NT2/D1 (cell line): ENCODE data around the gene PIGU.

Experiments
- DNase-seq: peaks from one replicate; pipeline ENCODE4 v3.0.0-alpha.2; 2011; ENCODE audit warnings: low read depth, low spot score
- H3K27me3 ChIP-seq: 2 replicates; pipeline ENCODE4 v1.6.0; 2011; ENCODE audit warnings: mild to moderate bottlenecking; ENCODE audit not compliant: insufficient read length, insufficient read depth
- H3K36me3 ChIP-seq: 2 replicates; pipeline ENCODE4 v1.6.1; 2011; ENCODE audit warnings: mild to moderate bottlenecking, low read length, mixed read lengths; ENCODE audit not compliant: insufficient read depth, insufficient read length
- H3K4me1 ChIP-seq: 2 replicates; pipeline ENCODE4 v1.5.1; 2011; ENCODE audit not compliant: insufficient read depth, insufficient read length
- H3K4me3 ChIP-seq: 2 replicates; pipeline ENCODE4 v1.5.1; 2011; ENCODE audit warnings: low read depth; ENCODE audit not compliant: insufficient read length
- H3K9ac ChIP-seq: 2 replicates; pipeline ENCODE4 v1.6.0; 2011; ENCODE audit warnings: low read depth; ENCODE audit not compliant: insufficient read length
- H3K9me3 ChIP-seq: 2 replicates; pipeline ENCODE4 v1.5.1; 2011; ENCODE audit warnings: mild to moderate bottlenecking, low read length; ENCODE audit not compliant: insufficient read depth
- SUZ12 ChIP-seq: IDR thresholded peaks from 2 replicates; pipeline ENCODE4 v1.6.1; 2011; ENCODE audit not compliant: insufficient read length, insufficient read depth; ENCODE audit errors: extremely low read depth
- YY1 ChIP-seq: IDR thresholded peaks from 2 replicates; pipeline ENCODE4 v1.6.1; 2011; ENCODE audit not compliant: insufficient read length, insufficient read depth
- ZNF274 ChIP-seq: IDR thresholded peaks from 2 replicates; pipeline ENCODE4 v1.6.1; 2011; ENCODE audit warnings: mild to moderate bottlenecking, low read depth, low read length

PIGU gene

DNA sequence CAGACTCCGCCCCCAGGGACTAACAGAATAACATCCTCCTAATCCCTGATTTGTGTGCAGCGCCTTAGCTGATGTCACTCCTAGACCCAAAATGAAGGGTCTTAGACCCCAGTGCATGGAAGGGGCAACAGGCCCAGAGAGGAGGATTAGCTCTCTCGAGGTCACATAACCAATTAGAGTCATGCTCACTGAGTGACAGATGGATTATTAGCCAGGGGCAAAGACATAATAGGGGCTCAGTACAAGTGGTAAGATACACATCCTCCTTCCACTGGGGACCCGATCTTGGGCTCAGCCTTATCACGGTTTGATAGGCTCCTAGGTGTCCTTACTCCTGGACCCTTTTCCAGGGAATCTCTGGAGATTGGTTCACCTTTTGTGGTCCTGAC lies 28.1 kb upstream of the PIGU start:
- Histone ChIP-seq H3K9me3 (no peaks in the 10 kb centered on the region), H3K27me3 (peaks cover 17% of the 10 kb centered on the region), H3K4me1 (peaks cover 6% of the 10 kb centered on the region), H3K9ac (peak overlapping the region; percentile 72), H3K36me3 (no peaks in the 10 kb centered on the region), H3K4me3 (peak overlapping the region; percentile 76)
- no peak for TF ChIP-seq ZNF274
- no peak for TF ChIP-seq YY1
- TF ChIP-seq SUZ12: no peak
- DNase-seq: no peak

DNA sequence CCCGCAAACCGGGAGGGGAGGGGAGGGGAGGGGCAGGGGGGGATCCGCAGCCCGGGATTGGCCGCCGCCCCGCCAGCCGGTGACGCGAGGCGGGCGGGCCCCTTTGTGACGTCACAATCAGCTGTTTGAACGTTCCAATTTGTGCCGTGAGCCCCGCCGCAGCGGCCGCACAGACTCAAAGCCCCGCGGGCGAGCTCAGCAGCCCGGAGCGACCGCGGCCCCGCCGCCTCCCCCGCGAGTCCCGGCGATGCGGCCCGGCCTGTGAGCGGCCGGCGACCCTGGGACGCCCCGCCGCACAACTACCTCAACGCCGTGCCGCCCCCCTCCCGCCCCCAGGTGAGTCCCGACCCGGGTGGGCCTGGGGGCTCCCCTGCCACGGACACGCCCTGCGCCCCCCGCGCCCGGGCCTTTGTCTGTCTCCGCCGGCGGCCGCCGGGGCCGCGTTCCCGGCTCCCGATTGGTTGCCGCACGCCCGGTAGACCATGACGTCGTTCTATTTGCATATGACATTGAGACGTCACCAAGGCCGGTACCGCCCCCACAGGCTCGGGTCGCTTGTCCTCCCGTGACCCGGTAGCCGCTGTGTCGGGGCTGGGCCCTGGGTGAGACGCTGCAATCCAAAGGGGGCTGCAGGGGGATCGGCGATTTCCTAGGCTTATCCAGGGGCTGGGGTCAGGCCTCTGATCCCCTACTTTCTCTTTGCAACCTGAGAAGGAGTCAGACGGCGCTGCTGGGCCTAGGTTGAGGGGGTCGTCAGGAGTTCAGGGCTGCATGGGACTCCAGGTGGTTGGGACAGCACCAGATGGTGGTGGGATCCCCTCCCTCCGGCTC lies 27.5 kb upstream of the PIGU start, which contains the start of gene TP53INP2:
TSS of gene TP53INP2 (plus strand) at position 168 of the 831 bp plus-strand sequence. CDS start 4,396 bp downstream, outside the sequence.
- Histone ChIP-seq H3K27me3 (peaks cover 16% of the 10 kb centered on the region), H3K9ac (peak within 1 kb of the TSS; percentile 88), H3K4me1 (peaks cover 6% of the 10 kb centered on the region), H3K4me3 (peak within 1 kb of the TSS; percentile 76), H3K36me3 (no peaks in the 10 kb centered on the region), H3K9me3 (no peaks in the 10 kb centered on the region)
- no peak for TF ChIP-seq ZNF274
- no peak for TF ChIP-seq SUZ12
- TF ChIP-seq YY1: no peak
- peak; percentile 74 for DNase-seq

DNA sequence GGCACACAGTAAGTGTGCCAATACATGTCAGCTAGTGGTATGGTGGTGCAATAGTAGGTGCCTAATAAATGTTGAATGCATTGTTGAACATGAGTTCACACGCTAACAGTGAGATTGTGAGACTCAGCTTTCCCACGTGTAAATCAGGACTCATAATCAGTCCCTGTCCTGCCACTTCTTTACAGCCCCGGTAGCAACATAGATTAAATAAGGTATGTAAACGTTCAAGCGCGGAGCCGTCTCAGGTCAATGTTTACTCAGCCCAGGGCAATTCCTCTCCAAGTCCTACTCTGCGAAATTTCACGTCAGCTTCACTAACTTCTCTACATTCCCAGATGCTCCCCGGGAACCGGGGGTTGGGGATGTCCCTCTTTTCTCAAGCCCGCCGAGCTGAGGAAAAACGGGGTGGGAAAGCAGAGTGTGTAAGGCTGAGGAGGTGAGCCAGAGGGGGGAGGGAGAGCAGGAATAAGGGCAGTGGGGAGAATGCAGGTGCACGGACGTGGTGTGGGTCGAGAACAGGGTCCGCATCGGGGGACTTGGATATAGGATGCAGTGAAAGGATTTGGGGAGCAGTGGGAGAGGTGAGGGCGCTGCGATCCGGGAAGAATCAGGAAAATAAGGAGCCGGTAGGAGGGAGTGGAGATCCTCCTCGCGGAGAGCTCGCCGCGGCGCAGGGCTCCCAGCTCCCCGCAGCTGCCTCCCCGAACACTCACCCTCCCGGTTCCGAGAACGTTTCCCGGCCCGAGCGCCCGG lies 26.7 kb upstream of the PIGU start:
- H3K9me3 ChIP-seq: no peaks in the 10 kb centered on the region
- H3K4me3 ChIP-seq: peak overlapping the region; percentile 76
- peaks cover 6% of the 10 kb centered on the region for H3K4me1 ChIP-seq
- peaks cover 16% of the 10 kb centered on the region for H3K27me3 ChIP-seq
- H3K9ac ChIP-seq: peak overlapping the region; percentile 88
- no peaks in the 10 kb centered on the region for H3K36me3 ChIP-seq
- no peak for TF ChIP-seq ZNF274
- no peak for DNase-seq

DNA sequence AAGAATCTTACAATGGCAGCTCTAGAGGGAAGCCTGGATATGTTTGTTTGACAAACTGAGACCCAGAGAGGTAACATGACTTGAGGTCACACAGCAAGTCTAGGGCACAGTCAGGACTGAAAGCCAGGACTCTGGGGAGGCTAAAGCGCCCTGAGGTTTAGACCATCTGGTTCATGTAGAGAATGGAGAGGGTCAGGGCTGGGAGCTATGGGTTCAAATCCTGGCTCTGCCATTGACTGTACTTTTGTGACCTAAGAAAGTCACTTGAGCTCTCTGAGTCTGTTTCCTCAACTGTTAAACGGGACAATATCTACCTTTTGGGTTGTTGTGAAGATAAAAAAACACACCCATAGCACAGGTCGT lies 26.1 kb upstream of the PIGU start:
- no peak overlapping the region for H3K9ac ChIP-seq
- DNase-seq: no peak
- no peaks in the 10 kb centered on the region for H3K36me3 ChIP-seq
- TF ChIP-seq ZNF274 (no peak), SUZ12 (no peak), YY1 (no peak)
- peaks cover 16% of the 10 kb centered on the region for H3K27me3 ChIP-seq
- no peaks in the 10 kb centered on the region for H3K9me3 ChIP-seq
- peaks cover 6% of the 10 kb centered on the region for H3K4me1 ChIP-seq
- peak overlapping the region; percentile 76 for H3K4me3 ChIP-seq

DNA sequence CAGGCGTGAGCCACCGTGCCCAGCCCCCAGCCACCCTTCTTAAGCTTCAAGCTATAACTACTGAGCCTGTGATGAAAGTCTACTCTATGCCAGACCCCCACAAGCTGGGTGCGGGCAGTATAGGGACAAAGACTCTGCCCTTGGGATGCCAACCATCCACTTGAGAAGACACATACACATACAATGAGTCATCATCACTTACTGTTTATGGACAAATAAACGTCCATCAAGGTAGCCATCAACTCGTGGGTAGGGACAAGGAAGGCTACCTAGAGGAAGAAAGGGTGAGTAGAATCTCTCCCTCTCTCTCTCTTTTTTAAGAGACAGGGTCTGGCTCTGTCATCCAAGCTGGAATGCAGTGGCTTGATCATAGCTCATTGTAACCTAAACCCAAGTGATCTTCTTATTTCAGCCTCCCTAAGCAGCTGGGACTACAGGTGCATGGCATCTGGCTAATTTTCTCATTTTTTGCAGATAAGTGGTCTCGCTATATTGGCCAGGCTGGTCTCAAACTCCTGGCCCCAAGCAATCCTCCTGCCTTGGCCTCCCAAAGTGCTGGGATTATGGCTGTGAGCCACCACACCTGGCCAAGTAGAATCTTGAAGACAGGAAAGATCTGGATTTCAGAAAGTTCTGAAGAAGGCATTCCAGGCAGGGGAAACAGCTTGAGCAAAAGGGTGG lies 24.7 kb upstream of the PIGU start:
- TF ChIP-seq SUZ12 (no peak), ZNF274 (no peak), YY1 (no peak)
- Histone ChIP-seq H3K4me3 (no peak overlapping the region), H3K36me3 (no peaks in the 10 kb centered on the region), H3K9ac (no peak overlapping the region), H3K27me3 (peaks cover 11% of the 10 kb centered on the region), H3K4me1 (peaks cover 2% of the 10 kb centered on the region), H3K9me3 (no peaks in the 10 kb centered on the region)
- no peak for DNase-seq

DNA sequence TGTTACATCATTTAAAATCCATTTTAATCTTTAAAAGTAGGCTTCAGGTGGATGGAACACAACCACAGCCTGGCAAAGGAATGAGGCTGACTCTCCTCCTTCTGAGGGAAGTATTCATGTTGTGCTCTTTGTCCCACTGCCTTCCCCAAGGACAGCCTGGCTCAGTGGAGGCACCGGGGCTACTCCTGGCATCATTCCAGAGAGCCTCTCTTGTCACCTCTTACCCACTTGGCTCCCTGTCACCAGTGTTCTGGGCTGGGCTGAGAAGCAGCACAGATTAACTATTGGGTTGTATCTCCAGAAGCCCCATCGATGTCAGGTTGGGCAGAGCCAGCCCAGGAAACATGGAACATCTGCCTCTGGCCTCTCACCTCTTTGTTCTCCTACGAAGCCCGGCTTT lies 16.5 kb upstream of the PIGU start:
- TF ChIP-seq ZNF274 (no peak), SUZ12 (no peak), YY1 (no peak)
- no peak for DNase-seq

DNA sequence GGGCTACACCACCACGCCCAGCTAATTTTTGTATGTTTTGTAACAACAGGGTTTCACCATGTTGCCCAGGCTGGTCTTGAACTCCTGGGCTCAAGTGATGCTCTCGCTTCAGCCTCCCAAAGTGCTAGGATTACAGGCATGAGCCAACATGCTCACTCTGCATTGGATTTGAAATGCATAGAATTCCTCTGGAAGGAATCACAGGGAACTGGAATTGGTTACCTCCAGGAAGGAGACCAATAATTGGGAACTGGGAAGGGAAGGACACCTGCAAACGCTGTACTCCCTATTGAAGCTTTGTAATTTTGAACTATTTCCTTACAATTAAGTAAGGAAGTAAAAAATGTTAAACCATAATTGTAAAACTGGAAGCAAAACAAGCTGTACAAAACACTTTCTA lies 14.9 kb upstream of the PIGU start:
- no peak overlapping the region for H3K9ac ChIP-seq
- H3K9me3 ChIP-seq: no peaks in the 10 kb centered on the region
- no peak for DNase-seq
- no peaks in the 10 kb centered on the region for H3K36me3 ChIP-seq
- no peak for TF ChIP-seq ZNF274
- TF ChIP-seq SUZ12: no peak
- TF ChIP-seq YY1: no peak
- H3K4me1 ChIP-seq: no peaks in the 10 kb centered on the region
- H3K27me3 ChIP-seq: no peaks in the 10 kb centered on the region
- no peak overlapping the region for H3K4me3 ChIP-seq

More for the DNA sequence above, 16.5 kb upstream of the PIGU start:
- H3K4me3 ChIP-seq: no peak overlapping the region
- no peaks in the 10 kb centered on the region for H3K9me3 ChIP-seq
- H3K4me1 ChIP-seq: no peaks in the 10 kb centered on the region
- no peaks in the 10 kb centered on the region for H3K27me3 ChIP-seq
- H3K9ac ChIP-seq: no peak overlapping the region
- no peaks in the 10 kb centered on the region for H3K36me3 ChIP-seq
